ENCODE results near the gene TACR1. TPM values are rescaled to one million over a fixed set of nuclear protein-coding genes. Genes with fewer than 3 reads are reported as not detected.

Gene TACR1
- total and polyA plus RNA-seq, 2 of the 8 experiments (the other 6 are each of a cell fraction or from before 2014, with no cell fraction given): 0.09 to 0.37 TPM

- no peak for TF ChIP-seq CHD7 (IDR thresholded peaks at IDR 0.05; ENCODE audit: insufficient replicate concordance, low read length)
- no peak for TF ChIP-seq JUN (IDR thresholded peaks at IDR 0.05; ENCODE audit: low read depth, low read length)
- no peak for TF ChIP-seq GTF2F1 (IDR thresholded peaks at IDR 0.05; ENCODE audit: borderline replicate concordance, low read depth, low read length)
- no peak for TF ChIP-seq SAP30 (IDR thresholded peaks at IDR 0.05; ENCODE audit: insufficient read depth, insufficient replicate concordance, low read length)
Observed at GRCh38 chr2:75003276-75003675, 196.0 kb downstream of the TACR1 start (continued).

All from H1 (cell line).